ENCODE results near the gene HORMAD1. TPM values are rescaled to one million over a fixed set of nuclear protein-coding genes. Genes with fewer than 3 reads are reported as not detected.

HORMAD1 gene, protein sequence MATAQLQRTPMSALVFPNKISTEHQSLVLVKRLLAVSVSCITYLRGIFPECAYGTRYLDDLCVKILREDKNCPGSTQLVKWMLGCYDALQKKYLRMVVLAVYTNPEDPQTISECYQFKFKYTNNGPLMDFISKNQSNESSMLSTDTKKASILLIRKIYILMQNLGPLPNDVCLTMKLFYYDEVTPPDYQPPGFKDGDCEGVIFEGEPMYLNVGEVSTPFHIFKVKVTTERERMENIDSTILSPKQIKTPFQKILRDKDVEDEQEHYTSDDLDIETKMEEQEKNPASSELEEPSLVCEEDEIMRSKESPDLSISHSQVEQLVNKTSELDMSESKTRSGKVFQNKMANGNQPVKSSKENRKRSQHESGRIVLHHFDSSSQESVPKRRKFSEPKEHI
- not detected in 2 replicates for total RNA-seq

DNA sequence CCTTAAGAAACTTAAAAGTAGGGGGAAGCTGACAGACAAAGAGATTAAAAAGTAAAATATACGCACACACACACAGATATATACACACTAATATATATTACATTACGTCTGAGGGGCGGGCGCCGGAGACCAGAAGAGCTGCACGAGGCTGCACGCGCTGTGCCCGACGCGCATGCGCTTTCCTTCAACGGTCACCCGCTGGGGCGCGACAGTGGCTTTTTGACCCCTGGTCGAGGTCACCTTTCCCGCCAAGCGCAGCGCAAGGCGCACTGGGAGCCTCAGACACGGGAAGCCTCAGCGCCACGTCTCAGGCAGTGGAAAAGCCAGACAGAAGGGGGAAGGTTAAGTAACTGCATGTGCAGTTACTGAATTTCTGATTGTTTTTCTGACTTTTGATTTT, at the start of gene HORMAD1:
Gene HORMAD1, minus strand, starts transcription at position 193 of the 400 bp plus-strand sequence. CDS start 1,390 bp downstream, outside the sequence.

DNA sequence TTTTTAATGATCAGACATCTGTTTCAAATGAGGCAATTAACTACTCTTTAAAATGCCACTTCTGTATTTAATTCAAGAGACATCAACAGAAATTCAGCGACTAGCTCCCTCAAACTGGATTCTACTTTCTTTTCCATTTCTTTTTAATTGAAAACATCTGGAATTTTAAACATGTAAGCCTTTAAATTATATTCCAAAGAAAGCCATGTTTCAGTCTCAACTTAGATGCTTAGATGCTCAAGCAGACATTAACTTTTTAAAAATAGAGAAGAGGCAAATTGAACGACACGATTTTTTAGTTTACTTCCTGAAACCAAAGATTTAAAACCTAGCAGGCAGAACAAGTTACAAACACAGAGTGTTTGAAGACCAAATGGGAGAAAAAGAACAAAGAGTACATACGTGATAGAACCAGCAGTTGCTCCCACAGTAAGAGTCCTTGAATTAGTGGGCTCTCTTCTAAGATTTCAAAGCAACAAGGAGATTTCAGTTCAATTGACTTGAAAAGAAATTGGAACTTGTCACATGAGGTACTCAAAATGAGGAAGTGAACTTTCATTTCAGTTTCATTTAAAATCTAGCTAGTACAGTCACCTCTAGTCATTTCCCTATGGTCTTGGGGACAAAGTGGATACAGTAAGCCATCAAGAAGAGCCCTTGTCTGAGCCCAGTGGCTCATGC, 44.7 kb upstream of the HORMAD1 start, which contains the start of gene CTSS:
Gene CTSS, minus strand, starts transcription at position 483 of the 681 bp plus-strand sequence. CDS start 1,015 bp downstream, outside the sequence.

DNA sequence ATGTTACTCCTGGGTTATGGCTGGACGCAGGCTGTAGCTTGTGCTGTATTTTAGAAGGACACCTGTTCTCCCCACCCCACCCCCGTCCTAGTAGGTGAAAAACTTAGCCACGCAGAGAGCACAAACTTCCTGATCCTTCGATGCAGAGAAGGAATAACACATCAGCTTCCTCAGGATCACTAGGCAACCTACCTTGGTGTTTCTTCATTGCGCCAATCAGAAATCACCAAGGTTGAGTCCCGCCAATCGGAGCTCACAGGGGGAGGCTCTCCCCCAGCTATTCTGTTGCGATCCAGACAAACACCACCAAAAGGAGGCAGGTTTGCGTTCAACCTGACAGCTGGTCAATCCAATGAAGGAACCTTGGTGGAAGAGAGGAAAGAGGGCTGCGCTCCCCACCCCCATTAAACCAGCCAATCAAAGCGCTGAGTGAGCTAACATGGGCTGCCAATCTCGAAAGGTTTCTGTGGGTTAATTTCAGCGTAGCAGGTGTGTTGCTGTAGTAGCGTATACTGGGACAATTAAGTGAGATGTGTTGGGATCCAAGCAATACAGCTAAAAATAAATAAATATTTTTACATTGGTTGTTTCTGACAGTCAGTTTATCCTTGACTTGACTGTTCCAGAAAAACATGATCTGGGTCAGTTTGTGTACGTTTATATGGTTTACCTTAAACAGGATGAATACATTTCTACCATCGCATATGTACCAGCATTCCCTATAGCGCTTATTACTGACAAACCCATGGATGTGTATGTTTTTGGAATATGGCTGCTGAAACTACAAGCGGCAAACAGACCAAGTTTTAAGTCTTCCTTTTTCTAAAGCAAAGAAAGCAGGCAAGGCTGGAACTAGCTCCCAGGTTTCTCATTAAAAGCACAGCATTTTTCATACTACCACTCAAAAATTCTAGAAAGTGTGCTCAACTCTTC, 23.4 kb downstream of the HORMAD1 start, which contains the start of gene GOLPH3L:
Gene GOLPH3L, minus strand, starts transcription at position 160 of the 933 bp plus-strand sequence. CDS start 2,316 bp downstream, outside the sequence.

Small RNAs within 50 kb of the gene (small RNA-seq; reads per million reads assigned to genes)
- gene RNU6-1042P, result not detected

Other genes with a start within 250 kb of the HORMAD1 start
- 16.9 and 20.9 TPM in 2 replicates for gene TARS2, start 233.5 kb downstream of the HORMAD1 start, total RNA-seq
- 18.4 and 27.9 TPM in 2 replicates for gene ECM1, start 212.8 kb downstream of the HORMAD1 start, total RNA-seq
- not detected in 2 replicates for gene FALEC, start 205.1 kb downstream of the HORMAD1 start, total RNA-seq
- 3.5 and 34.5 TPM in 2 replicates for gene ADAMTSL4, start 171.5 kb downstream of the HORMAD1 start, total RNA-seq
- gene MCL1, start 141.3 kb downstream of the HORMAD1 start, total RNA-seq, result 226 and 247 TPM in 2 replicates
- gene ENSA, start 91.3 kb downstream of the HORMAD1 start, total RNA-seq, result 61.8 and 65.2 TPM in 2 replicates
- gene GOLPH3L, start 23.7 kb downstream of the HORMAD1 start, total RNA-seq, result 10.2 and 11.8 TPM in 2 replicates
- 0.65 and 1.2 TPM in 2 replicates for gene CTSS, start 44.9 kb upstream of the HORMAD1 start, total RNA-seq
- gene CTSK, start 87.4 kb upstream of the HORMAD1 start, total RNA-seq, result 0.76 and 2.7 TPM in 2 replicates
- gene ARNT, start 155.7 kb upstream of the HORMAD1 start, total RNA-seq, result 34.6 and 42.4 TPM in 2 replicates
- gene CTXND2, start 166.2 kb upstream of the HORMAD1 start, total RNA-seq, result not detected in 2 replicates
- gene SETDB1, start 205.5 kb upstream of the HORMAD1 start, total RNA-seq, result 45.4 and 57.7 TPM in 2 replicates

All from placental epithelial cell (primary cell).